HG02840 (cell line): ENCODE data around the gene KIAA1210.

Experiments
- ATAC-seq: cut with Tn5 transposase; IDR thresholded peaks from one replicate; pipeline ENCODE4 v1.9.1; 2021; ENCODE audit warnings: mild to moderate bottlenecking, moderate library complexity, moderate number of reproducible peaks; ENCODE audit not compliant: unreplicated experiment, low FRiP score

KIAA1210 gene

DNA sequence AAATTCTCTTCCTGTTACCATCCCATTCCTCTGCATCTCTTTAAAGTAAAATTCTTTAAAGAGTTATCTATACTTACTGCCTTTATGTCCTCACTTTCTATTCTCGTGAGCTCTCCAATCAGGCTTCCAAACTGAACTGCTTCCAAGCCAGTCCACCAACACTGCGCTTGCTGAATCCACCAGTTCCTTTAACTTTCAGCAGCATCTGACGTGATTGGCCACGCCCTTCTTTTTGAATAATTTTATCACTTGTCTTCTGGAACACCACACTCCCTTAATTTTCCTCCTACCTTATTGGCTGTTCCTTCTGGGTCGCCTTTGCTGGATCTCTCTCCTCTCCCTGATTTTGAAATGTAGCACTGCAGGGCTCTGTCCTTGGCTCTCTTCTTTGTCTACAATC, at the start of gene KIAA1210:
Gene KIAA1210, minus strand, starts transcription at position 163 of the 400 bp plus-strand sequence. CDS start 4,170 bp downstream, outside the sequence.
- no peak for ATAC-seq

DNA sequence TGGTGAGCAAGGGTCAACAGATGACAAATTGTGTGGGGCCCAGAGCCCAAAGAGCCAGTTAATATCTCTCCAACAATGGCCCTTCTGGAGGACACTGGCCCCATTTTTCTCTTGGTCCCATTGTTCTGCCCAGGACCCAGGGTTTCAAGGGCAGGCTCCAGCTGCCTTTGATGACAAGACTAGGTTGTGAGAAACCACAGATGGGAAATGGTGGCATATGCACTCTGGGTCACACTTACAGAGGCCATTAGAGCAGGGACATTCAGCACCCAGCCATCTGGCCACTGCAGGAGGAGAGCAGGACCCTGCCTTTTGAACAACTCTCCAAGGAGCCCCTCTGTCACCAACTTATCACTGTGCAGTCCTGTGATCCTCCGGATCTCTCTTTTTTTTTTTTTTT, 49.7 kb upstream of the KIAA1210 start:
- ATAC-seq: no peak

DNA sequence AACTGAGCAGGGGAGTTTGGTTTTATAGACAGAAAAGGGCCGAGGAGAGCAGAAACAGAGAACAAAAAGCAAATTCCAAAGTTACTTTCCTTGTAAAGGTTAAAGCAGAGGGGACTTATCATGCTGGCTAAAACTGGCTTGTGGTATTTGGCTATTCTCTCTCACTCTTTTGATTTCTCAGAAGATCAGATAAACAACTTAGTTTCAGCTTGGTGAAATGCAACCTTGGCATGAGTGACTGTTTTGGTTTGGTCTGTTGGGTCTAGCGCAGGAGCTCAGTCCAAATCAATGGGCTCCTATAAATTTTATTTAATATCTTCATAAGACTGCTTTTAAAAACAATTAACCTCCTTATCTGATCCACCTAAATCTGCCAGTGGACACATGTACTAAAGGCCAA, 47.3 kb upstream of the KIAA1210 start:
- ATAC-seq: no peak

DNA sequence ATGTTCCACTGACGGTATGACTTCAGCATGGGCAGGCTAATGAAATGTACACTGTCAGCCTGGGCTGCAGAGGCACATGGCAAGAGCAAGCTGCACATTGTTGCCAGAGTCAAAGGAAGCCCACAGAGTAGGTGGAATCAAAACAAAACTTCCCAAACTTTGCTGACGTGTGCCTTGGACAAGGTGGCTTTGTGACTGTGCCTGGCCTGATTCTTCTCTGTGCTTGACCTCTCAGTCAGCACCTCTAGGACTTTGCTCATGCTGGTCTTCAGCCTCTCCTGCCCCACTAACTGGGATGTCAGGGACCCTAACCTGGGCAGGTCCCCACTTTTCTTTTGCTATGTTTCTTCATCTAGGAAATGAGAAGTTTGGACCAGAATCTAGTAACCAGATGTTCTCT, 40.5 kb upstream of the KIAA1210 start:
- ATAC-seq: no peak

DNA sequence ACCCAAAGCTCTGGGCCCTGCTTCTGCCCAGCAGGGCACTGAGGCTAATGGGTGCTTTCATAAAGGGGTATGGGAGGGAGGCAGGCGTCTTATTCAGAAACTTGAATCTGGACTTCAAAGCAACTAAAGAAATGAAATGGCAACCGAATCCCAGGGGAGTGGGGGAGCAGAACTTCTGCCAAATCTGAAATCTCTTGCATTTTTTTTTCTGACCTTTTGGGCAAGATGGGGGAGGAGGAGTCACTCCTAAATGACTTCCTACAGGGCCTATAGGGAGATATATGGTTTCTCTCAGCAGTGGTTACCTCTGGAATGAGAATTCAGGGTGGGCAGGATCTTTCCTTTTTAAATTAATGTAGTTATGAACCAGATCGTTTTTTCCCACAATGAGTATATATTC, 30.6 kb upstream of the KIAA1210 start:
- ATAC-seq: no peak

DNA sequence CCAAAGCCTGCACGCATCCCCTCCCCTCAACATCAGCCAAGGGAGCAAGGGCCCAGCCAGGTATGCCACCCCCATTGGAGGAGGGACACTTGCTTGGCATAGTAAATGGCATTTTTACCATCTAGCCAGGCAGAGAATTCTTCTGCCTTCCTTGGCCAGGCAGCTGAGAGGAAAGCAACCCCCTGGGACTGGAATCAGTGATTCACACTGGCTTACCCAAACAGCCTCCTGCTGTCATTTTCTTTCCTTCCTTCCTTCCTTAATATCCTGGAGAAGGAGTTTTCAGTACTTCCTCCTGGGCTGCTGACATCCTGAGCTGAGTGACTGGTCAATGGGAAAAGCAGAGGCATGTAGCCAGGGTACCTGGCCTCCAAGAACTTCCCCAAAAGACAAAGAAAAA, 28.6 kb upstream of the KIAA1210 start:
- ATAC-seq: no peak

DNA sequence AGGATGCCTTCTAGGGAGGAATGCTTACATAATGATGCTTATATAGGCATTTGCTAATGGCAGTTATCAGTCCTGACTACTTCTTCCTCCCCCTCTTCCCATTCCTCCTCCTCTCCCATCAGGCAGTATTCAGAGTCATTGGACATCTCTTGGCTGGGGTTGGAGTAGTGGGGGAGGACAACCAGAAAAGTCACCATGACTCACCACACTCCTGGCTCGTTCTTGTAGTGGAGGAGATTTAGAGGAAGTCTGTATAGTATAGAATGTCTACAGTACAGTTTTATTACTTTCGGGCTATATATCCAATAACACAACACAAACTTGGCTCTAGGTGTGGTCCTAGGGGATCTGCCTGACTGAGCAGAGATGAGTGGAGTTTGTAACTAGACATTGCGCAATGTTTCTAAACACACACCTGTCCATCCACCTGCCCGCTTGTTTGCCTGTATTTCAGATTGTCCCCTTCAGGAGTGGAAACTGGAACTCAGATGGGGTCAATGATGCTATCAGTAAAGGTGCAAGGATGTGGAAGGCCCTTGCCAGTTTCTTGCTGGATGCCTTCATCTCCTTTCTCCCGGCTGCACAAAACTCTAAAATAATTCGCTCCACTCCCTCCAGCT, 27.9 kb upstream of the KIAA1210 start:
- ATAC-seq: no peak

DNA sequence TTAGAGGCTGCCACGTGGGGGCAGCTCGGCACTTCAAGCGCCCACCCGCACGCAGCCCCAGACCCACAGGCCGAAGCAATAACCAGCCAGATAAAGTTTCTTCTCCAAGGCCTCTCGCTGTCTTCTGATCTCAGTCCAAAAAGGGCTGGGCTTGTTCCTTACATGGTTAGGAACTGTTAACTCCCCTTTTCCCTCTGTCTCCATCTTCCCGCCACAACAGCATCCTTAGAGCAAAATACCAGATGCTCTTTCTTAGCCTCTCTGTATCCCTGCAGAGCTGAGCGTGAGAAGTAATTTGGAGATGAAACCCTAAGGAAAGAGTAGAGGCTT, 23.4 kb upstream of the KIAA1210 start:
- ATAC-seq: no peak

DNA sequence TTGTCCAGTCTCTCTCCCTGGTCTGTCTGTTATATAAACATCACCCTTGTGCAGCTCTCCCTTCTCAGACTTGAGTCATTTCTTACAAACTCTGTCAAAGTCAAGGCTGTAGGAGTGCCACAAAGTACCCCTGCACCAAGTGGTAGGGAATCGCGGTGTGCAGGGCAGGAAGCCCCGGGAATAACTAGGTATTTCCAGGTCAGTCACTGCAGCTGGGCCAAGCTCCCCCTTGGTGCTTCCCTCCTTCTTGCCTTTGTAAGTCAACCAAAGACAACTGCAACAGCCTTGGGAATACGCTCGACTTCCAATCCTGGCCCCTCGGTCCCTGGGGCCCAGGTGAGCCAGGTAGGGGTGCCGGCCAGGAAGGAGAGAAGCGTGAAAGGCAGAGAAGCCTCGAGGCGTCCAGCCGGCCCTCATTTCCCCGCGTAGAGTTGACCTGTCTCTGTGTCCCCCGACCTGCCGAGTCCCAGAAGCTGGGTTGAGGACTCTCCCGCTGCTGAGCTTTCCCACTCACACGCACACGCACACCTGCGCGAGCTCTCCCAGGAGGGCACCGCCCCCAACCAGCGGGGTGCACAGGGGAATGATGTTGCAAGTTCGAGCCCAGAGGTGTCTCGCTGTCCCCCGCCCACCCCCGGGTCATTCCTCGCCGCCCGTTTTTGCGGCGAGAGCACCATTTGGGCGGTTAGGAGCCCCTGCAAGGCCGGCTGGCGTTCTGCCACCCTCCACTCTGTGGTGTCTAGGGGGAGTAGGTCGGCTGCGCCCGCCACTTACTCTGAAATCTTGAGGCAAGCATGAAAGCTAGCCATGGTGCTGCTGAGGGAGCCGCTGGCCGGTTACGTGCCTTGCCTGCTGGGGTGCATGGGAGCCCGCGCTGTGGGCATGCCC, 22.8 kb upstream of the KIAA1210 start:
- ATAC-seq: no peak

DNA sequence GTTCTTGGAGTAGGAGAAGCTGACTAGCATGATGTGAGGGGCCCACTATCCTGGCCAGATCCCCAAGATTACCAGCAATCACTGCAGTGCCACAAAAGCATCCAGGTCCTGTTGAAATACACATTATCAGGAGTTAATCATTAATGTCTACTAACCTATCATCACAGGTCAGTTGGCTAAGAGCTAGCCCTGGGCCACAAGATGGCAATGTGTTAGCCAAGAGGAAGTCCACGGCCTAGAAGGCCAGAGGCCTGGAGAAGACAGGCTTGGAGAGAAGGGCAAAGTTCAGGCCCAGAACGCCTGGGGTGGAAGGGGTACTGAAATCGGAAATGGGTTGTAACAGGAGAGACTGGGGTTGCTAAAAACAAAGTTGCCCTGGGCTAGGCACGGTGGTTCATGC, 19.9 kb upstream of the KIAA1210 start:
- ATAC-seq: no peak

DNA sequence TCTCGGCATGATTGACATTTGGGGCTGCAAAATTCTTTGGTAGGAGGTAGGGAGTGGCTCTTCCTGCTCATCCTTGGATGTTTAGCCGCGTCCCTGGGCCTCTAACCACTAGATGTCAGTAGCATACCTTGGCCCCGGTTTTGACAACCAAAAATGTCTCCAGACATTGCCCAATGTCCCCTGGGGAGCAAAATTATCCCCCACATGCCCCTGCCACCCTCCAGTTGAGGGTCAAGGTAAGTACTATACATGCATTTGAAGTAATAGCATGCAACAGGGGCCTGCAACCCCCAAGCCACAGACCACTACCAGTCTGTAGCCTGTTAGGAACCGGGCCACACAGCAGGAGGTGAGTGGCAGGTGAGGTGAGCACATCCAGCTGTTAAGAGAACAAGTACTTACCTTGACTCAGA, 17.6 kb upstream of the KIAA1210 start:
- no peak for ATAC-seq

DNA sequence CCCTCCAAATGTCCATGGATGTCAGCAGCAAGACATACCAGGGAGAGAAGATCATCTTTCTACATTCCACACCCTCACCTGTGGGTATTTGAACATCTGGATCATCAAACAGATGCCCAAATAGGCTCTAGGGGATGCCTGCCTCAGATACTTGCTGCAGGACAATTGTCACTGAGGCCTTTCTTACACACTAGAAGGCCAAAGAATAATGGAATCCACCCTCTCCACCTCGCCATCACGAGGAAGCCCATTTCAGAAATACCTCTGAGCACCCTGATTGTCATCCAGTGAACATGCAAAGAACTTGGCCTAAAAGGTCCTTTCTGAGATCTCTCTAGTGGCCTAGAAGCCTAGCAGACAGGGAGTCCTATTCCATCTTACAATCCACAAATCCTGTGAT, 6.9 kb upstream of the KIAA1210 start:
- no peak for ATAC-seq

DNA sequence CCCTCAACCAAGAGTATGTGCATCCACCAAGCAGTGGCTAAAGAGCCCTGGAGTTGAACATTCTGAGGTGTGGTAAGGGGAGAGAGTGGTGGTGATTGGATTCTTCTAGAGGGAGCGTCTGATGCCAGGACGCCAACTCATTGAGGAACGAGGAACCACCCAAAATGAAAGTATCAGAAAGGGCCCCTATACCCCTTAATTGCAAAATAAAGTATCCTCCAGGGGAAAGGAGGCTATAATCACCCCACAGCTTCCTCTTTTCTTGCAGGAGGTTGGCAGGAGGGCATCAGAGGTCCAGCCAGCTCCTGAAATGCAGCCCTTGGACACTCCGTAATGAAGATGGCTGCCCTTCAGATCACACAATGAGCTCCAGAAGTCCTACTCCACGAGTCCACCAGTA, 5.3 kb upstream of the KIAA1210 start:
- no peak for ATAC-seq

DNA sequence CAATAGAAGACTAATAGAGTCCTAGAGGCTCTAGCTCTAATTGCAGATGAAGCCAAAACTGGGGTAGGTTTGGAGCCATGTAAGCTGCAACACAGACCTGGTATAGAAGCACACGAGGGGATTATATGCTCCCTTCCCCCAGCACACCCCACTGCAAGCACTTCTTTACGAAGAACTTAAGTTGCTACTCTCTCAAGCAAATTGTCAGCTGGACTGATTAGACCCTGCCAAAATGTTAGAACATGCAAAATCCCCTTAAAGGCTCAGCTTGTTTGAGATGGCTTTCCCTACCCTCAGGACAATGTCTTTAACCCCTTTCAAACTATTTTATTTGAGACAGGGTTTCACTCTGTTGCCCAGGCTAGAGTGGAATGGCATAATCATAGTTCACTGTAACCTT, 4.7 kb upstream of the KIAA1210 start:
- no peak for ATAC-seq

DNA sequence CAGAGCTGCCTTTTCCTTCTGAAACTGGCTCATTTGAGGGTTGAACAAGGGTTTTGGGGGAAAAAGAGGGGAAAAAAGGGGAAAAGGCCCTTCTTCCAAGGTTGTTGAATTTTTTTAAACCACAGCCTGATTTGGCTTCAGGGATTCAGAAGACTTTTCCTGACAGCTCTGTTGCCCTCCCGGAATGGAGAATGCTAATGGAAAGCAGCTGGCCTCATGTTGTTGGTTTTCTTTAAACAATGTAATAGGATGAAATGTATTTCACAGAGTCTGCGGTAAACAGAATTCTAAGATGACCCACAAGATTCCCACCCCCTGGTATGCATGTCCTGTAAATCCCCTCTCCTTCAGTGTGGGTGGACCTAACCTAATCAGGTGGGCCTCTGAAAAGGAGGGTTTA, 3.3 kb upstream of the KIAA1210 start:
- no peak for ATAC-seq

DNA sequence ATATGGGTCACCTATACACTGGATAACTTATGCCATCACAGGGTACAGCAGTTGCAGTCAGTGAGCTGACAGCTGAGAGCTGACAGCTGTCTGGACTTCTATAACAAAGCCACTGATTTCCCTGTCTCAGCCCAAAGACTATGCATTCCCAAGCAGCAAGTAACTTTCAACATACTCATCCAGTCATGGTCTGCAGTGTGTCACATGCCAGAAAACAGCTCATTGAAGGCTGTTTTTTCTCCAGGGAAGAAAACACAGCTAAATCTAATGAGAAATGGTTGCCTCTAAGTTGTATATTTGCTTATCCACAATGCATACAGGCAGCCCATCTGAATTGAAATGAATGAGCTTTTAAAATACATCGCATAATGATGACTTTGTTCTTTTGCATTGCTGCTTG, 6.3 kb downstream of the KIAA1210 start:
- ATAC-seq: no peak

DNA sequence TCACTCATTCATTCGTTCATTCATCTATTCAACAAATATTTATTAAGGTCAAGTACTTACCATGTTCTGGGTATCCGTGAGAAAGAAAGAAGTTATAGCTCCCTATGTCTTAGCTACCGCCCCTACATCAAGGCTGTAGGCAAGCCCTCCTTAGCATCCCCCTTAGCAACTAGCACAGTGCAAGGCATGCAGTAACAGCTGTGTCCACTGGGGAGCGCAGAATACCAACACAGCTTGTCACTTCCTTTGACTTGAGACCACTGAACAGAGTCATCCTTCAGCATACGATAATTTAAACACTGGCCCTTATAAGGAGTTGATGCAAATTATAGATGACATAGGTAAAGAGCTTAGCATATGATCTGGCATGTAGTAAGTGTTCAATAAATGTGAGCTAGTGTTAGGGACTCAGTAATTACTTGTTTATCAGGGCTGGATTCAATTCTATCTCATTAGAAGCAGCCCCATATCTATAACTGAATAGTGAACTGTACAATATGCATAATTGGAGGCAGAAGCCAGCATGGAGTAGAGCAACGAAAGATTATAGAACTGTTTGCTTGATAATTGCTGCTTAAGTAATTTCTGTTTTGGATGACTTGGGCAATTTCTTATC, 8.7 kb downstream of the KIAA1210 start:
- ATAC-seq: no peak

DNA sequence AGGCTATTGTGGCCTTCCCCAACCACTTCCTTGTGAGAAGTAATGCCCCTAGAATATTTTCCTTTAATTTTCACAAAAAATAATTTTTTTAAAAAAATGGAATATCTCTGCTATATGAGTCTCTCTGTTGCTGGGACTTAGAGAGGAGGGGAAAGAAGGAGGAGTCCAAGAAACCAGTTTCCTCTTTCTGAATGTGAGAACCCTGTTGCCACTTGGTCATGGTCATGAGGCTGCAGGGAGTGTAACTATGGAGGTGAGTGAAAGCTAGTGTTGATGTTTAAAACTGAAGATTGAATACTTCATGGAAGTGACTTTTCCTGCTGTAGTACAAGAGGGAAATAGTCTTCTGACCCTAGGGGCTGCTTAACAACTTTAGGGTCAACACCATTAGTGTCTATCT, 20.4 kb downstream of the KIAA1210 start:
- ATAC-seq: no peak

DNA sequence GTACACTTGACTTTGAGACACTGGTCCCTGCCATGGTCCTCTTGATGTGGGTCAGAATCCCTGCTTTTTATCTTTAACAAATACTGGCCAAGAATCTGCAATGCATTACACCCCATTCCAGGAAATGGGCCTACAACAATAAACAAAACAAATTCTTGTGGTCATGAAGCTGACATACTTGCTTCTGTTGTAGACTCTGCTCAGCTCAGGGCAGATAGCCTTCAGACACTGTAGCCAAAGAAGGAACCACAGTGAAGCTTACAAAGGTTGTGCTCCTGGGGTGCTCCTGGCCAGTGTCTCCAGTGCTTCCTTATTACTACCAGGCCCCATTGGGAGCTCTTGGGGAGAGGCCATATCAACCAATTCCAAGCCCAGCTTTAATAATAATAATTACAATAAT, 21.8 kb downstream of the KIAA1210 start:
- ATAC-seq: no peak

DNA sequence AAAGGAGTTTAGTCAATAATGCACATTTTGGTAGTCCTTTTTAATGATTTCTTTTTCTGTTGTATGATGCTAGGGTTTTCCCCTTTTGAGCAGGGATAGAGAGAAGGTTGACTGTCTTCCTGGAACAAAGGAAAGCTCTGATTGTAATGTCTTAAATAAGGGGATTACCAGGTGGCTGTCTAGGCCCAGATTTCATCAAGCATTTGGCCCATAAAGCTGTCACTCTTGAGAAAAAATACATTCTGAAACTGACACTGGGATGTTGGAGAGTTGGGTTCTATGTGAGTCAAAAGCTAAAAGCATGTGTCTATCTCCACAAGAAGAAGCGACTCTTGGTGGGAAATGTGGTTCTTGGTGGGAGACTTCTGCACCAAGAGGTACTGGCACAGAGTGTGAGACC, 26.4 kb downstream of the KIAA1210 start:
- ATAC-seq: no peak

DNA sequence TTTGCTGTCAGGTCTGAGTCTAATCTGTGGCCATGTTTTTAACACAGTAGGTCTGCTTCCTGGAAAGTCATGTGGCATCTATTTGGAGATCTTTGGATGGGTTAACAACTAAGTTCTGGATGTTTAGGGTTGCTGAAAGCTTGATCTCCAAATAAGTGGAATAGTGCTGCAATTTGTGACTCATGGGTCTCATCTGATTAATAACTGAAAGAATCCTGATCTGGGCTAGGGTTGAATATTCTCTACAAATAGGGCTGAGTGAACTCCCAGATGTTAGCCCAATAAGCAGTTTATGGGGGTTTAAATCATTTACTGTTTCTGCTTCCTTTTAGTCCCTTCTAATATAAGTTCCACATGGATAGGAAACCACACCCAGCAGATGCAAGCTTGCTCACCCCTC, 31.7 kb downstream of the KIAA1210 start:
- ATAC-seq: no peak

DNA sequence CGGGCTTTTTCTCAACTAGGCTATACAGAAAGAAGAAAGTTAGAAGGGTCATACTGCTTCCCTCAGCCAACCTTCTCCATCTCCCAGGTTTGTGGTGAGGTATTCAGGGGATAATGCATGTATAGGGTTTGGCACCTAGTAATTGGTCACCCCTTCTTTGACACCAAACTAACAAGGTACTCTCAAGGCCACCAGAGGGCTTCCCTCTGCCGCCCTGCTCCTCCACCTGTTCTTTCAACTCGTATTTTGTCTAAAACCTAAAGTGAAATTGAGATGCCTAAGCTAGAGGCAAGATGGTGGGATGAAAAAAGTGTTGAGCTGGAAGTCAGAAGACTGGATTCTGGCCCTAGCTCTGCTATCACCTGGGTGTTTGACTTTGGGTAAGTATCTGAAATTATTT, 32.8 kb downstream of the KIAA1210 start:
- no peak for ATAC-seq
